Activated effector memory CD4-positive, alpha-beta T cell treated with anti-CD3 and anti-CD28 coated beads, Interleukin-2, amount 50 U/mL, for 16 hours (primary cell): ENCODE results near the gene TBCD.

Experiments
- DNase-seq: peaks from one replicate; pipeline ENCODE4 v3.0.0-alpha.2; 2020

TBCD gene

DNA sequence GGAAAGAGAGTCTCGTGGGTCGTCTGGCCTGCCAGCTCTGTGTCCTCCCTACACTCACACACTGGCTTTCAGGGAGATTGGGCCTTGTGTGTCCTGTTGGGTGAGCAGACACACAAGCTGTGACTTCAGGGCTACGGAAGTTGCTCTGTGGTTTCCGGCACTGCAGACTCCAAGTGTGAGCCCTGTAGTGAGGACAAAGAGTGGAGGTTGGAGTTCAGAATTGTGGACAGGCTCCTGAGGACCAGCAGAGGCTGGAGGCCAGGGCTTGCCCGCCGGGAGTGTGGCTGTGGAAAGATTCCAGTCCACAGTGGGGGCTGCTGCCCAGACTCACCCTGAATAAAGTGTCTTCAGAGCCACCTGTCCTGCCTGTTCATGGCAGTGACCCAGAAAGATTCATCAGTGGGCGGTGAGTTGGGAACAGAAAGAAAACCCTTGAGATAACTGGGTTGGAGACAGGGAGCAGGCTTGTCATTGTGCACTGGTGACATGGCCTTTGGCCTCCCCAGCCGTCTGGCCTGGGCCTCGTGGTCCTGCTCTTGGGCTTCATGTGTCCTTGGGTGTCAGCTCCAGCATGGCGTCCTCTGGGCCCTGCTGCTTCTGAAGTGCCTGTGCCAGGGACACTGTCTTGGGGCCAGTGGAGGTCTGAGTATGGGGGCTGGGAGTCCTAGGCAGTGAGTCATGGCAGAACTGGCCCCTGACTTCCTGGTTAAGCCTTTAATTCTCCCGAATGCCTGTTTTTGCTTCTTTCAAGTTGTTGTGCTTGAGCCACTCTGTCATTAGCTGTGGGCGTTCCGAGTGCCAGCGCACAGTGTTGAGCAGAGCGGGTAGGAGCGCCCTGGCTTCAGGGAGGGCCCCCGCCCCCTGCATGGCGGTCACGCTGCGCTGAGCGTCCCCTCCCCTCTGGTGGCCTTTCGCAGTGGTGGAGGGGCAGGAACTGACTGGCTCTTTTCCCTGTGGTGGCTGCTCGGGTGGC, 107.9 kb downstream of the TBCD start:
- peak; percentile 84 for DNase-seq

- no peak for DNase-seq
Observed at GRCh38 chr17:82860606-82861392, 108.9 kb downstream of the TBCD start.

DNA sequence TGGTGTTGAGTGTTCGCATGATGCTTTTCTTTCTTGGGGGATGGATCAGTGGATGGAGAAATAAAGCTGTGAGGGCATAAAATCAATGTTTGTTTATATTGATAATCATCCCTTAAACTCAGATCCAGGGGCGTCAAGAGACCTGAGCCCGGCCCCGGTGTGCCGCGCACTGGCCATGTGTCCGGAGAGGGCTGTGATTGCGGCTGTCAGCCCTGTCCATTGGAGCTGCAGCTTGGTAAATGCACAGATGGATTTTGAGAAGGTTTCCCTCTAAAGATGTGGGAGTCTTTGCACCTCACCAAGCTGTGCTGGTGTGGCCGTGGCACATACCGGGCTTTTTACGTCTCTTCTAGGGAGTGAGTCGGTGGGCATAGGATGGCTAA, 109.5 kb downstream of the TBCD start:
- no peak for DNase-seq

DNA sequence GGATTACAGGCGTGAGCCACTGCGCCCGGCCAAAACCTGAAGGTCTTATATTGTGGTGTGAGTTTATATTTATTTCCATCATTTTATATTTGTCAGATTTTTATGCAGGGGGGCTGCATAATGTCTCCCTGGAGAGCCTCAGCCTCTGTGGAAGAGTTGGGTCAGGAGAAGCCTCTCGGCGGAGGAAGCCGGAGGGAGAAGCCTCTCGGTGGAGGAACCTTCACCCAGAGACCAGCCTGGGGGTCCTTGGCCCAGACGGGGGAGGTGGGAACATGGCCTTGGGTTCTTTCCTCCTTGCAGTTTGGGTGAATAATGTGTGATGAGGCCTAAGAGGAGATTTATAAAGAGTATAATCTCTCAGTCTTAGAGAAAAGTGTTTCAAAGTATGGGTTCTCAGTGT, 110.3 kb downstream of the TBCD start:
- no peak for DNase-seq

DNA sequence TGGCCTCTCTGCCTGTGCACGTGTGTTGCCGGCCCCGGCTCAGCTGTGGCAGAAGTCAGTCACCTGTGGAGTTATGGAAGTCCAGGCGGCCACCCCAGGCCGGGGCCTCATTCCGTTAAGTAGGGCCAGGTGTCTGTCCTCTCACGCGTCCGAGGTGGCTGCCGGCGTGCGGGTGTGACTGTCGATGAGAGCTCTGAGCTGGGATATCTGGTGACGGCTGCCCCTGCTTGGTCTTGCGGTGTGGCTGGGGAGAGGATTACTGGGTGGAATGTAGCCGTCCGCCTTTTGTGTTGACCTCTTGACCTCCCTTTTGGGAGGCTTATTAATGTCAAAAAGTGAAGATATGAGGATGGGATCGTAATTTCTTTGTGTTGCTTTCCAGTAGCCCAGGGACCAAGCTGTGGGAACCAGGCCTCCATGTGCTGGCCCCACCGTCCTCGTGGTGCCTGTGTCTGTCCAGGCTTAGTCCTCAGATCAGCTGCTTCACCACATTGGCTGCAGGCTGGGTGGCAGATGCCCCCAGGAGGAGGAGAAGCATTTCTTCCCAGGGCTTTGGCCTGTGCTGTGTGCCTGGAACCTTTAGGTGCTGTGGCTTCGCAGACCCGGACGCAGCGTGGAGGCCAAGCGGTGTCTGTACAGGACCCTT, 111.0 kb downstream of the TBCD start:
- no peak for DNase-seq

DNA sequence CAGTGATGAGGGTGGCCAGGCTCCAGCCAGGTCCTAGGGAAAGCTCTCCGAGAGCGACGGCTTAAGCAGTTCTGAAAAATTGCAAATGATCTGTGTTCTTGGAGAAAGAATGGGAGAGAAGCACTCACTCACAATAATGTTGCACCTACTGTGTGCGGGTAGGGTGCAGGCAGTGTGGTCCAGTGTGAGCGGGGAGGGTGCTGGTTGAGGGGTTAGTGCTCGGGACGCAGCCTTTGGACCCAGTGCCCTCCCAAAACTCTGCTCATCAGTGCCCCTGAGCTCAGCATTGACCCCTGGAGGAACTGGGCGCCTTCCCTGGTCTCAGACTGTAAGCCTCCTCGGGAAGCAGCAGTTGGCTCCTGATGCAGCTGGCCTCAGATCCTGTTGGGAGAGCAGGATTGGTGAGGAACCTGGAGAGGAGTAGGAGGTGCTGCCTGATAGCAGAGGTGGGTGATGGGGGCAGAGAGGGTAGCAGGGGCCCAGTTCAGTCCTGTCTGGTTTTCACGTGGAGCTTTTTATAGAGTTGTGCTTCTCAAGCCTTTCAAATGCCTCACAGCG, 111.6 kb downstream of the TBCD start:
- no peak for DNase-seq

GRCh38 chr17:82863941-82864712, 112.3 kb downstream of the TBCD start:
- peak; percentile 93 for DNase-seq

DNA sequence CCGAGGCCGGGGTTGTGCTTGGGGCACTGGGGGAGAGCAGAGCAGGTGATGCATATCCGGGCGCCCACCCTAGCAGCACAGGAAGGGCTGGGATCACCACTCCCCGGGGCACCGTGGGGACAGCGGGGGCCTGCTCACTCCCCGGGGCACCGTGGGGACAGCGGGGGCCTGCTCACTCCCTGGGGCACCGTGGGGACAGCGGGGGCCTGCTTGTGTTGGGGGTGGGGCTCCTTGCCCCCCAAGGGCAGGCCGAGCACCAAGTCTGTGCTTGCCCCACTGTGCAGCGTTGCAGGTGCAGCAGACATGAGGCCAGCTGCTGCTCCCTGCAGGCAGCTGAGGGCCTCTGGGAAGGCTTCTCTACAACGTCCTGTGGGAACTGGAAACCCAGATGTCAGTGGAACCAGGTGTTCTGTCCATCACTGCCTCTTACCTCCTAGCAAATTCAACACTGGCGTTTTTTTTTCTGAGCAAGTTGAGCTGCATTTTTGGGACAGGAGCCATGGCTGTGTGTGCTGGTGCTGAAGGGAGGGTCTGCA, 112.9 kb downstream of the TBCD start:
- DNase-seq: no peak

- no peak for DNase-seq
Observed at GRCh38 chr17:82865274-82865673, 113.4 kb downstream of the TBCD start.

DNA sequence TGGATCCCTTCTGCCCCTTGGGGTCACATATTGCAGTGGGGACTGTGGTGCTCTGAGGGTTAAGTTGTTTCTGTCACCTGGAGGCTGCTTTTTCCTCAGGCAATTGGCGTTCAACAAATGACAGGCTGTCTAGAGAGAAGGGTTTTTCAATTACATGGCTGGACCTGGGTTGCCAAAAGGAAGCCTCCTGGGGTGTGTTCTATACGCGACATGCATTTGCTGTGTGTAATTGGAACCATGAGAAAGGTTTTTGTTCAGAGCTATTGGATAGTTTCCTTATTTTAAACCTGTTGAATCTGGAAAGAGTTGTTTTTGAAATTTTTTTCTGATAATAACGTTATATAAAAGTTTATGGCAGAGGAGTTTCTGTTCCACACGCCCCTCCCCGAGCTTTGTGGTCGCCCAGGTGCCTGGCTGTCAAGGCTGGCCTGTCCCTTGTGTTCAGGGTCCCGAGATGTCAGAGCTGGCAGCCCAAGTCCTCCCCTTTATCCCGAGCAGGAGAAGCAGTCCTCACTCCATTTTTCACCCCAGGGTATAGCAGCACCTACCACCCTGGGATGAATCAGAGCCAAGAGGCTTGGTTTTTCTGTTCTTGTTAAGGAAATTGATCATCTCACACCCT, 114.0 kb downstream of the TBCD start:
- DNase-seq: no peak

- DNase-seq: no peak
Observed at GRCh38 chr17:82866590-82867191, 114.8 kb downstream of the TBCD start.

GRCh38 chr17:82867763-82868325, 116.0 kb downstream of the TBCD start:
- DNase-seq: no peak

DNA sequence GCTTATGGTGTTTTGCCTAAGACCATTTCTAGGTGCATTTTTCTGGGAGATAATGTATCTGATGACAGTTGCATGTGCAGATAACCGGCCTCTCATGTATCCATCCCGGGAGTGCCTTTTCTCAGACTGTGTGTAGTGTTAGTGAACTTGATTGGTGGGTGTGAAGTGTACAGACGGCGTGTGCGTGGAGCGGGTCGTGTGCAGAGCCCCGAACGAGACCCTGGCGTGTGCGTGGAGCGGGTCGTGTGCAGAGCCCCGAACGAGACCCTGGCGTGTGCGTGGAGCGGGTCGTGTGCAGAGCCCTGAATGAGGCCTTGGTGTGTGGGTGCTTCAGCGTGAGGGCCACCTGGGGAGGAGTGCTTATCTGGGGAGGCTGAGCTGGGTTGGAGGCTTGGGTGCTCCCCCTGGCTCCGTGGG, 116.9 kb downstream of the TBCD start:
- DNase-seq: no peak

GRCh38 chr17:82869536-82869935, 117.7 kb downstream of the TBCD start:
- no peak for DNase-seq

GRCh38 chr17:82870091-82870491, 118.2 kb downstream of the TBCD start:
- no peak for DNase-seq

DNA sequence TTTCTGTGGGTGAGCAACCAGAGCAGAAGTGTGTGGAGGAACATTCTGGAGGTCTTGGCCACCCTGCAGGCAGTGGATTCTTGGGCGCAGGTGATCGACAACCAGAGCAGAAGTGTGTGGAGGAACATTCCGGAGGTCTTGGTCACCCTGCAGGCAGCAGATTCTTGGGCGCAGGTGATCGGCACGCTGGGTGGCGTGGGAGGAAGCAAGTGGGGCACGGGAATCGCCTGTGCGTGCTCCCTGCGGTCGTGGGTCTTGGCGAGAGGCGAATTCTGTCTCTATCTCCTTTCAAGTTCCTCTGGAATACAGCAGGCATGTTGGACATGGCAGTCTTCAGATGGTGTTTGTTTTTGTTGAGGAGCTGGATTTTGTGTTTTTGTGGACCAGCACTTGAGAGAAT, 118.7 kb downstream of the TBCD start:
- no peak for DNase-seq

DNA sequence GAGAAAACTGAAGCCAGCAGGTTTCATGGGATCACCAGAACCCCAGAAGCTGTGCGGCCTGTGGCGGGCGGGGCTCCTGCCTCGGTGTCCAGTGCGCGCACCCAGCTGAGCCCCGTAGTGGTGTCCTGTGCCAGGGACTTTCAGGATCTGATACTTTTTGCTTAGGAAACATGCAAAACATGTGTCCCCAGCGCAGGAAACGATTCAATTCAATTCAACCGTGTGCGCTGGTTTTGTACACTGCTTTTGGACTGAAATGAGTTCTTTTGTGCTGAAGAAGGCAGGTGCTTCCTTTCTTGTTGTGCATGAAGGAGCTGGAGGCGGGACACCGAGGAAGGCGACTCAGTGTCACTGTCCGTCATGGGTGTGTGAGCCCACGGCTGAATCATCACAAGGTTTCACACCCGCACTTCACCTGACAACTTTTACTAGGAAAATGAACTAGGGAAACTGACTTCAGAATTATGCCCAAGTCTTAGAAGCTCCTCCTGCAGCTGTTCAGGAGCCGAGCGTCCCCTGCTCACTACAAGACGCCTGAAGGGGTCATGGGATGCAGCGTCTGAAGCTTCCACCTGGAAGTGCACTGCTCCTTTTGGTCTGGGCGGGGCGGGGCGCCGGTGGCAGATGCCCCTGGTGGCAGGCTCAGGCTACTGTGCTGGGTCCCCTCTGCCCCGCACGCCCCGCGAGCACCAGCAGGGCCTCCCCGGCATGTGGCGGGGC, 119.4 kb downstream of the TBCD start:
- no peak for DNase-seq

DNA sequence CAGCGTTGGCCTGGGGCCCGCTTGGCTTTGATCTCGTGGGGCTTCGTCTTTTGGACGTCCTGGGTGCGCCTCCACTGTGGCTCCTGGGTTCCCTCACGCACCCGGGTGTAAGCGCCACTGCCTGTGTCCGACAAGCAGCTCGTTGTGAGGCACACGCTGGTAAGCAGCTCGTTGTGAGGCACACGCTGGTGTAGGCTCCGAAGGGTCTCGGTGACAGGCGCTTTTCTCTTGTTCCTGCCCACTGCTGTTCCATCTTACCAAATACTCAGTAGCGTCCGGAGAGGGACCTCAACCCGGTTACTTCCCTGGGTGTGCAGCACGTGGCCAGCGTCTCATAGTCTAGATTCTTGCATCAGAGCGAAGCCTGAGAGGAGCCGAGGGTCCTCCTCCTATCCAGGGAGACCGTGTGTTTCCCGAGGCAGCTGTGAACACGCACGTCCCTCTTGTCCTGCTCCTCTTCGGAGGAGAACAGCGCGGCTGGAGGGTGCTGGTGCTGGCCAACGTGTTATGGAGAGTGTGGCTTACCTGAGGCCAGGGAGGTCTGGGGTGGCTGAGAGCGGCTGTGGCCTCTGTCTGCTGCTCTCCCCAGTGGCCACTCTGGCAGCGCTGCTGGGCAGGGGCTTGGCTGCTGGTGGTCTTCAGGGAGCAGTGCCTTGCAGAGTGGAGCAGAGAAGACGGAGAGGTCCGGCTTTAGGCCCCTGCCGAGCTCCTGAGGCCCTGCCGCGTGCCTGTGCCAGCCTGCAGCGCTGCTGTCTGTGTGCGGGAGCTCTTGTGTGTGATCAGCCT, 120.1 kb downstream of the TBCD start:
- no peak for DNase-seq
